HG02763 (cell line): ENCODE measurements around the gene SPECC1L.

Experiments used
- ATAC-seq: cut with Tn5 transposase; IDR thresholded peaks from one replicate; pipeline ENCODE4 v1.9.1; 2021; ENCODE audit warnings: mild to moderate bottlenecking, moderate library complexity; ENCODE audit not compliant: unreplicated experiment

The SPECC1L gene

GRCh38 chr22:24463071-24463760 lies 192.6 kb downstream of the SPECC1L start:
- ATAC-seq, result no peak

DNA sequence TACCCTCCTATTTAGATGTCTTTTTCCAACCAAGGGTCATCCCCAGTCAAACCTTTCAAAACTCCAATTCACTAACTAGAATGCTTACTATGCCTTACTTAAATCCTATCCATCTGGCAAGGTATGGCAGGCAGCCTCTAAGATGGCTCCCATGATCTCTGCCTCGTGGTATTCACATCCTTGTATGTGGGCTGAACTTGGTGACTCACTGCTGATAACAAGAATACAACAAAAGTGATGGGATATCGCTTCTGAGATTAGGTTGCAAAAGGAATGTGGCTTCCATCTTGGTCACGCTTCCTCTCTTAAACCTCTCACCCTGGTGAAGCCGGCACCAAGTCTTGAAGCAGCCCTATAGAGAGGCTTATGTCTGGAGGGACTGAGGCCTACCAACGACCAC lies 194.9 kb downstream of the SPECC1L start:
- ATAC-seq, result no peak

GRCh38 chr22:24465975-24466374 lies 195.3 kb downstream of the SPECC1L start:
- ATAC-seq, result no peak

GRCh38 chr22:24466716-24467328 lies 196.2 kb downstream of the SPECC1L start:
- no peak for ATAC-seq

- no peak for ATAC-seq
These were observed 196.7 kb downstream of the SPECC1L start for GRCh38 chr22:24467340-24467739.
